ENCODE results near the gene NME3.

DNA sequence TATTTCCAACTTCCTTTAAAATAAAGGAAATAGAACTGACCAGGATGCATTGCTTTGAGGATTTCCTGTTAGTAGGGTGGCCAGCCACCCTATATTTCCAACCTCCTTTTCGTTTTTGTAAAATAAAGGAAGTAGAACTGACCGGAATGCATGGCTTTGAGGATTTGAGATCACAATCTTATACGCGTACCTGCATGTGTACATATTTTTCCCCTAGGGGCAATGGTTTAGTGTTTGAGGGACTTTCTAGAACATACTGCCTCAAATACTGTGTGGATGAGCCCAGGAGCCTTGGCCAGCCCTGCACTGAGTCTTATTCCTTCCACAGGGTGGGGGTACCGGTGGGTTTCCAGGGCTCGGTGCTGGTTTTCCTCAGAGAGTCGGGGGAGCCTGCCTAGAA lies 39.7 kb downstream of the NME3 start:
- TF ChIP-seq, protein P1, sequence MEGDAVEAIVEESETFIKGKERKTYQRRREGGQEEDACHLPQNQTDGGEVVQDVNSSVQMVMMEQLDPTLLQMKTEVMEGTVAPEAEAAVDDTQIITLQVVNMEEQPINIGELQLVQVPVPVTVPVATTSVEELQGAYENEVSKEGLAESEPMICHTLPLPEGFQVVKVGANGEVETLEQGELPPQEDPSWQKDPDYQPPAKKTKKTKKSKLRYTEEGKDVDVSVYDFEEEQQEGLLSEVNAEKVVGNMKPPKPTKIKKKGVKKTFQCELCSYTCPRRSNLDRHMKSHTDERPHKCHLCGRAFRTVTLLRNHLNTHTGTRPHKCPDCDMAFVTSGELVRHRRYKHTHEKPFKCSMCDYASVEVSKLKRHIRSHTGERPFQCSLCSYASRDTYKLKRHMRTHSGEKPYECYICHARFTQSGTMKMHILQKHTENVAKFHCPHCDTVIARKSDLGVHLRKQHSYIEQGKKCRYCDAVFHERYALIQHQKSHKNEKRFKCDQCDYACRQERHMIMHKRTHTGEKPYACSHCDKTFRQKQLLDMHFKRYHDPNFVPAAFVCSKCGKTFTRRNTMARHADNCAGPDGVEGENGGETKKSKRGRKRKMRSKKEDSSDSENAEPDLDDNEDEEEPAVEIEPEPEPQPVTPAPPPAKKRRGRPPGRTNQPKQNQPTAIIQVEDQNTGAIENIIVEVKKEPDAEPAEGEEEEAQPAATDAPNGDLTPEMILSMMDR (IDR thresholded peaks at IDR 0.05), result no peak
- TF ChIP-seq POLR2A (IDR thresholded peaks at IDR 0.05), result no peak

Data from Peyer's patch (tissue), 4 donors.